HFF-Myc (cell line): ENCODE measurements around the gene NCR3LG1.

Source experiments
- DNase-seq: peaks from one replicate; pipeline ENCODE4 v3.0.0-alpha.2; 2011; ENCODE audit warnings: low read depth; ENCODE audit errors: extremely low read depth
- H3K4me3 ChIP-seq: replicated peaks from 2 replicates; pipeline ENCODE4 v1.5.1; 2011; ENCODE audit warnings: low read depth, mild to moderate bottlenecking, control low read depth, low read length
- CTCF ChIP-seq: IDR thresholded peaks from 2 replicates; pipeline ENCODE4 v1.5.1; 2012; ENCODE audit warnings: mild to moderate bottlenecking, low read depth, low read length, control low read depth; ENCODE audit errors: missing control alignments

NCR3LG1 gene

GRCh38 chr11:17333799-17334586 lies 17.6 kb upstream of the NCR3LG1 start:
- no peak overlapping the region for H3K4me3 ChIP-seq
- no peak for TF ChIP-seq CTCF
- DNase-seq = no peak

GRCh38 chr11:17343257-17343656 lies 8.3 kb upstream of the NCR3LG1 start:
- no peak overlapping the region for H3K4me3 ChIP-seq
- DNase-seq = no peak
- no peak for TF ChIP-seq CTCF

GRCh38 chr11:17343907-17344306 lies 7.7 kb upstream of the NCR3LG1 start:
- no peak for DNase-seq
- TF ChIP-seq CTCF = no peak
- H3K4me3 ChIP-seq = no peak overlapping the region

GRCh38 chr11:17347676-17348075 lies 3.9 kb upstream of the NCR3LG1 start:
- no peak overlapping the region for H3K4me3 ChIP-seq
- no peak for DNase-seq
- no peak for TF ChIP-seq CTCF

GRCh38 chr11:17350455-17351171 lies 987 bp upstream of the NCR3LG1 start:
- no peak for DNase-seq
- no peak overlapping the region for H3K4me3 ChIP-seq

GRCh38 chr11:17351172-17351509 lies 459 bp upstream of the NCR3LG1 start:
- DNase-seq = no peak
- TF ChIP-seq CTCF = peak; percentile 9
- peak overlapping the region; percentile 73 for H3K4me3 ChIP-seq

More at GRCh38 chr11:17350455-17351171, 987 bp upstream of the NCR3LG1 start:
- no peak for TF ChIP-seq CTCF
